ENCODE data around the gene FATE1. TPM values are rescaled to one million over a fixed set of nuclear protein-coding genes. Genes with fewer than 3 reads are reported as not detected.

The FATE1 gene
- total and polyA plus RNA-seq, 2 of the 8 experiments (the other 6 are each of a cell fraction or from before 2014, with no cell fraction given) = 0.12 TPM; not detected in 1

- POLR2A ChIA-PET (ENCODE audit: partially characterized antibody) = no interaction called here
- H2BK120ac ChIP-seq (replicated peaks; ENCODE audit: low read depth, low read length) = no peak overlapping the region
- no peak overlapping the region for H3K4me2 ChIP-seq (ENCODE audit: insufficient read depth in 1 of 2, low read depth in 2 of 2, low read length in 2 of 2)
- H3K9ac ChIP-seq (replicated peaks in 1 of 4; ENCODE audit: extremely low read depth in 1 of 4, low read depth in 3 of 4, low read length in 3 of 4) = no peak overlapping the region
- no peak overlapping the region for H4K5ac ChIP-seq (ENCODE audit: insufficient read length, low read depth, low read length)
- no peak overlapping the region for H2BK20ac ChIP-seq (ENCODE audit: low read length)
- no peak overlapping the region for H4K8ac ChIP-seq (ENCODE audit: extremely low read depth, insufficient read depth, low read length)
- H3K79me2 ChIP-seq (ENCODE audit: control insufficient read depth in 1 of 2, insufficient read depth in 2 of 2, low read length in 2 of 2) = no peaks in the 10 kb centered on the region
- H3K27ac ChIP-seq (ENCODE audit: low read depth, low read length) = no peak overlapping the region
- H3K18ac ChIP-seq (ENCODE audit: extremely low read depth, low read length) = no peak overlapping the region
- H2BK15ac ChIP-seq (ENCODE audit: low read length) = no peak overlapping the region
- H3K36me3 ChIP-seq (ENCODE audit: control insufficient read depth in 2 of 4, insufficient read depth in 4 of 4, low read length in 3 of 4) = no peaks in the 10 kb centered on the region
- H2BK12ac ChIP-seq (ENCODE audit: low read depth, low read length) = no peak overlapping the region
- 86% methylated on average over 2 of the region's 2 CpGs; no CpG with 5 or more reads in 1 of the 2 experiments for WGBS, 2 experiments (ENCODE audit: extremely low coverage in 1 of 2, insufficient coverage in 1 of 2, insufficient read length in 1 of 2, insufficient replicate concordance in 2 of 2, low coverage in 1 of 2, low lambda C conversion rate in 2 of 2, missing lambda C conversion rate in 1 of 2)
- no peak overlapping the region for H3K4me3 ChIP-seq (ENCODE audit: extremely low read depth in 1 of 4, insufficient read depth in 2 of 4, low read depth in 3 of 4, low read length in 4 of 4)
- no peak overlapping the region for H2AFZ ChIP-seq (ENCODE audit: low read length)
- no peaks in the 10 kb centered on the region for H3K23me2 ChIP-seq (ENCODE audit: low read depth, low read length)
- no peaks in the 10 kb centered on the region for H4K20me1 ChIP-seq (replicated peaks in 1 of 2; ENCODE audit: control insufficient read depth in 1 of 2, insufficient read depth in 2 of 2, low read length in 2 of 2)
- TF ChIP-seq KDM1A (IDR thresholded peaks at IDR 0.05; ENCODE audit: borderline replicate concordance, low read length) = no peak
- TF ChIP-seq RAD21 (IDR thresholded peaks at IDR 0.05 in 1 of 2, conservative IDR thresholded peaks at IDR 0.05 in 1 of 2; ENCODE audit: low read depth in 2 of 2, low read length in 2 of 2) = 0 out of 4 replicates have a peak, but pooled peaks of 1 of the 2 experiments have one; percentile 17
- H4K91ac ChIP-seq (replicated peaks; ENCODE audit: insufficient read length, low read length) = no peak overlapping the region
- H3K23ac ChIP-seq (ENCODE audit: insufficient read length) = no peak overlapping the region
- no peak overlapping the region for H2AK5ac ChIP-seq (ENCODE audit: low read depth, low read length)
- H2BK5ac ChIP-seq (ENCODE audit: low read depth, low read length) = no peak overlapping the region
- H3K56ac ChIP-seq (replicated peaks; ENCODE audit: insufficient read length, low read depth, low read length) = no peak overlapping the region
- CTCF ChIA-PET (ENCODE audit: partially characterized antibody) = interaction anchor here (1.3 to 1.6 kb wide), 2 partner anchors 10 to 38 kb away, joined by 4 to 6 read pairs; no protein-coding TSS in a partner anchor
- no peaks in the 10 kb centered on the region for H3K27me3 ChIP-seq (replicated peaks in 1 of 4; ENCODE audit: control insufficient read depth in 3 of 4, extremely low read depth in 1 of 4, insufficient read depth in 3 of 4, low read length in 3 of 4)
- no peak overlapping the region for H3K4ac ChIP-seq (replicated peaks; ENCODE audit: insufficient read length, low read depth, low read length)
- no peak for FAIRE-seq
- H3K14ac ChIP-seq (ENCODE audit: insufficient read length) = no peak overlapping the region
- no peak for DNase-seq (ENCODE audit: low read depth in 1 of 2, low spot score in 2 of 2)
- no peaks in the 10 kb centered on the region for H3K4me1 ChIP-seq (replicated peaks in 1 of 4; ENCODE audit: control insufficient read depth in 3 of 4, insufficient read depth in 4 of 4, low read length in 3 of 4)
- no peaks in the 10 kb centered on the region for H3K79me1 ChIP-seq (ENCODE audit: low read depth, low read length)
- no peaks in the 10 kb centered on the region for H3K9me3 ChIP-seq (ENCODE audit: insufficient read depth in 2 of 2, low read depth in 1 of 2, low read length in 1 of 2)
Measured at GRCh38 chrX:151762802-151763201, 47.0 kb downstream of the FATE1 start.

All from H1 (cell line).